Tibial nerve (tissue), 3 donors: Measurements from ENCODE around the gene TRMT1.

Experiments
- POLR2A ChIP-seq, 2 donors: fragments of 450-650 bp; IDR thresholded peaks; one replicate each; pipeline ENCODE4 v1.6.1; 2017; ENCODE audit warnings: antibody characterized with exemption in 2 of 2, mild to moderate bottlenecking in 2 of 2, moderate library complexity in 2 of 2
- TF ChIP-seq, protein P1 (sequence below), 5 experiments: fragments of 200-600 bp in 3 of 5; fragments of 450-650 bp in 2 of 5; sonication (generic) in 3 of 5; IDR thresholded peaks; one replicate each; pipeline ENCODE4 v1.5.1; 2016 to 2019; ENCODE audit warnings: antibody characterized with exemption in 5 of 5, mild to moderate bottlenecking in 3 of 5, moderate library complexity in 2 of 5

DNA sequence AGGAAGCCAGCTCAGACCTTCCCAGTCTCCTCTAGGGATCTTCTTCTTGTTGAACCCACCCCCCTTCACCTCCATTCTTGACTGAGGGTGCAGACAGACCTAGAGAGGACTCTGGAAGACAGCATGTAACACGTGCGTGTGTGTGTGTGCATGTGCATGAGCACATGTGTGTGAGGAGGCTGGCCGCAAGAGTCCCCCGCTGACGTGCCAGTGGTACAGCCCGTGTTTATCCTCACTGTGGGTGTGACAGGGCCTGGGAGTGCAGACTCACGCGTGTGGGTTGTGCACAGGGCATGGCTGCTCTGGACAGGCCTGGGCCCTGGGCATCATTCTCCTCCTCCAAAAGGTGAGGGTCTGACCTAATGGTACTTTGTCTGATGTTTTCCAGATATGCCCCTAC, 40.2 kb downstream of the TRMT1 start:
- TF ChIP-seq, protein P1, sequence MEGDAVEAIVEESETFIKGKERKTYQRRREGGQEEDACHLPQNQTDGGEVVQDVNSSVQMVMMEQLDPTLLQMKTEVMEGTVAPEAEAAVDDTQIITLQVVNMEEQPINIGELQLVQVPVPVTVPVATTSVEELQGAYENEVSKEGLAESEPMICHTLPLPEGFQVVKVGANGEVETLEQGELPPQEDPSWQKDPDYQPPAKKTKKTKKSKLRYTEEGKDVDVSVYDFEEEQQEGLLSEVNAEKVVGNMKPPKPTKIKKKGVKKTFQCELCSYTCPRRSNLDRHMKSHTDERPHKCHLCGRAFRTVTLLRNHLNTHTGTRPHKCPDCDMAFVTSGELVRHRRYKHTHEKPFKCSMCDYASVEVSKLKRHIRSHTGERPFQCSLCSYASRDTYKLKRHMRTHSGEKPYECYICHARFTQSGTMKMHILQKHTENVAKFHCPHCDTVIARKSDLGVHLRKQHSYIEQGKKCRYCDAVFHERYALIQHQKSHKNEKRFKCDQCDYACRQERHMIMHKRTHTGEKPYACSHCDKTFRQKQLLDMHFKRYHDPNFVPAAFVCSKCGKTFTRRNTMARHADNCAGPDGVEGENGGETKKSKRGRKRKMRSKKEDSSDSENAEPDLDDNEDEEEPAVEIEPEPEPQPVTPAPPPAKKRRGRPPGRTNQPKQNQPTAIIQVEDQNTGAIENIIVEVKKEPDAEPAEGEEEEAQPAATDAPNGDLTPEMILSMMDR (IDR thresholded peaks at IDR 0.05): no peak
- no peak for TF ChIP-seq POLR2A (IDR thresholded peaks at IDR 0.05)
